OCI-LY7 (cell line): ENCODE data around the gene ARHGAP6. TPM values are rescaled to one million over a fixed set of nuclear protein-coding genes. Genes with fewer than 3 reads are reported as not detected.

Source experiments
- BruUV-seq: library from RNA; stranded (reverse); fragments of 400-500 nt; replicated peaks from 2 replicates; lab custom pipeline; 2021; lab: Mats Ljungman, UMichigan
- CTCF ChIA-PET: fragments of 300-600 bp; sonication (Branson Sonifier 250); formaldehyde crosslinking; loops from one replicate; lab custom pipeline; 2022; ENCODE audit warnings: antibody characterized with exemption; ENCODE audit not compliant: unreplicated experiment; lab: Charles Lee
- POLR2A ChIA-PET: fragments of 300-600 bp; sonication (Branson Sonifier 250); formaldehyde crosslinking; loops from one replicate; lab custom pipeline; 2022; ENCODE audit warnings: antibody characterized with exemption; lab: Charles Lee
- DNase-seq: peaks from one replicate; pipeline ENCODE4 v3.0.0-alpha.2; 2015; ENCODE audit warnings: low spot score
- H2AFZ ChIP-seq: fragments of 200-600 bp; sonication (generic), shearing (Covaris generic); 2 replicates; pipeline ENCODE4 v1.6.1; 2014; ENCODE audit warnings: mild to moderate bottlenecking, antibody characterized with exemption, low read length, moderate library complexity
- H3K27ac ChIP-seq: fragments of 200-600 bp; sonication (generic); 2 replicates; pipeline ENCODE4 v1.5.1; 2014; ENCODE audit warnings: mixed run types, low read depth, mild to moderate bottlenecking, moderate library complexity, low read length, inconsistent platforms; ENCODE audit not compliant: poor library complexity, severe bottlenecking
- H3K36me3 ChIP-seq: fragments of 200-600 bp; sonication (generic); 2 replicates; pipeline ENCODE4 v1.6.1; 2014; ENCODE audit warnings: mild to moderate bottlenecking, antibody characterized with exemption, low read length, moderate library complexity, mixed read lengths; ENCODE audit not compliant: insufficient read depth
- H3K4me1 ChIP-seq: fragments of 200-600 bp; sonication (generic); 2 replicates; pipeline ENCODE4 v1.5.1; 2014; ENCODE audit warnings: mild to moderate bottlenecking, low read length; ENCODE audit not compliant: insufficient read depth, poor library complexity, severe bottlenecking
- H3K4me2 ChIP-seq: fragments of 200-600 bp; sonication (generic); 2 replicates; pipeline ENCODE4 v1.6.1; 2014; ENCODE audit warnings: mild to moderate bottlenecking, low read length
- H3K4me3 ChIP-seq: fragments of 200-600 bp; sonication (generic); 2 replicates; pipeline ENCODE4 v1.5.1; 2014; ENCODE audit warnings: mild to moderate bottlenecking, low read depth, low read length; ENCODE audit not compliant: poor library complexity, severe bottlenecking
- H3K79me2 ChIP-seq: fragments of 200-600 bp; sonication (generic); 2 replicates; pipeline ENCODE4 v1.6.1; 2016; ENCODE audit warnings: low read depth, mild to moderate bottlenecking, low read length, moderate library complexity, mixed read lengths; ENCODE audit not compliant: insufficient read depth
- H3K9me2 ChIP-seq: fragments of 200-600 bp; sonication (generic); 2 replicates; pipeline ENCODE4 v1.6.1; 2016; ENCODE audit warnings: mild to moderate bottlenecking, low read length, mixed read lengths; ENCODE audit not compliant: insufficient read depth
- H3K9me3 ChIP-seq: fragments of 200-600 bp; sonication (generic); 2 replicates; pipeline ENCODE4 v1.6.1; 2014; ENCODE audit warnings: mild to moderate bottlenecking, mixed run types, low read length, mixed read lengths
- H4K20me1 ChIP-seq: fragments of 200-600 bp; sonication (generic); 2 replicates; pipeline ENCODE4 v1.6.1; 2014; ENCODE audit warnings: mild to moderate bottlenecking, antibody characterized with exemption, low read length, moderate library complexity, mixed read lengths; ENCODE audit not compliant: insufficient read depth
- CTCF ChIP-seq: fragments of 200-600 bp; sonication (generic); conservative IDR thresholded peaks from 2 replicates; pipeline ENCODE4 v1.5.1; 2014; ENCODE audit warnings: mild to moderate bottlenecking, antibody characterized with exemption, low read length, moderate library complexity, mixed read lengths
- EZH2phosphoT487 ChIP-seq: fragments of 200-600 bp; sonication (generic); IDR thresholded peaks from 2 replicates; pipeline ENCODE4 v1.6.1; 2018; ENCODE audit warnings: low read depth, borderline replicate concordance, mild to moderate bottlenecking, mixed run types, antibody characterized with exemption, low read length, moderate library complexity, mixed read lengths
- intact Hi-C: fragments of 100-400 bp; cut with micrococcal nuclease; formaldehyde crosslinking; loops from one replicate; pipeline ENCODE4 v1.10.0; 2022; ENCODE audit not compliant: unreplicated experiment
- total RNA-seq, 2 experiments: library from RNA; depleted of rRNA in 1 of 2; stranded (reverse); fragments of >200 nt in 1 of 2; shearing (Covaris generic) in 1 of 2; gene quantifications; 2 replicates each; pipeline ENCODE4 v1.2.3, GENCODE V29; 2014 to 2022

The ARHGAP6 gene
- total RNA-seq, 2 experiments from 2014 or later, result not detected

- CTCF ChIA-PET, result no interaction called here
Measured at GRCh38 chrX:11109968-11110367, 555.8 kb downstream of the ARHGAP6 start.

GRCh38 chrX:11108253-11108941 is 557.3 kb downstream of the ARHGAP6 start:
- Histone ChIP-seq H3K4me3 (no peak overlapping the region), H4K20me1 (peaks cover 4% of the 10 kb centered on the region), H3K4me2 (no peak overlapping the region), H3K9me2 (no peaks in the 10 kb centered on the region), H3K9me3 (0 out of 2 replicates have a peak, but pooled peaks cover 5% of the 10 kb centered on the region), H3K27ac (no peak overlapping the region), H3K36me3 (peaks cover 12% of the 10 kb centered on the region), H3K79me2 (peaks cover 35% of the 10 kb centered on the region; the same call in 1 of the 2 replicates), H2AFZ (no peak overlapping the region), H3K4me1 (peaks cover 17% of the 10 kb centered on the region)
- no peak for TF ChIP-seq EZH2phosphoT487
- CTCF ChIA-PET, result no interaction called here
- intact Hi-C loops, result no loop called here
- DNase-seq, result no peak
- POLR2A ChIA-PET, result no interaction called here
- BruUV-seq, result no TSS peak

More at GRCh38 chrX:11109968-11110367, 555.8 kb downstream of the ARHGAP6 start:
- Histone ChIP-seq H4K20me1 (peaks cover 14% of the 10 kb centered on the region), H3K9me2 (no peaks in the 10 kb centered on the region), H3K4me1 (peaks cover 26% of the 10 kb centered on the region), H3K27ac (no peak overlapping the region), H3K9me3 (0 out of 2 replicates have a peak, but pooled peaks cover 5% of the 10 kb centered on the region), H3K36me3 (peaks cover 25% of the 10 kb centered on the region), H2AFZ (no peak overlapping the region; the same call in 1 of the 2 replicates), H3K4me2 (peak overlapping the region; percentile 93), H3K4me3 (peak overlapping the region; percentile 95), H3K79me2 (peaks cover 50% of the 10 kb centered on the region)
- TF ChIP-seq EZH2phosphoT487 (no peak), CTCF (no peak)
- intact Hi-C loops, result loop anchor here (10.0 kb wide), 1 partner anchor 255 kb away; no protein-coding TSS in a partner anchor
- no peak for DNase-seq
- BruUV-seq, result no TSS peak
- POLR2A ChIA-PET, result no interaction called here

DNA sequence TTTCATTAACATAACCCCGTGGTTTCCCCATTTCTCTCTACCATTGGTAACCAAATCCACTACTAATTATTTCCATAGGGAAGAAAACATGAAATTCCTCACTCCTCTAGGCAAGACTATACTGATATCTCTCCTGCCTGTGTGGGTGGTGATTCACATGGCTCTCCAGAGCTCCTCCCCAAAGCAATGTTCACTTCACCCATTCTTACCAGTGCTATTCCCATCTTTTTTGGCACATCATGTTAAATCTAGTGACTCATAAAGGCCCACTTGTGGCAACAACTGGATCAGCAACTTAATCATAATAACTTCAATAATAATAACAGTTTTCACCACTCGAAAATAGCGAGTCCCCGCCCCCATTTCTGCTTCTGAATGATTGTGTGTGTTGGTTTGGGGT is 560.6 kb downstream of the ARHGAP6 start:
- Histone ChIP-seq H3K4me1 (no peaks in the 10 kb centered on the region), H3K9me3 (0 out of 2 replicates have a peak, but pooled peaks cover 5% of the 10 kb centered on the region), H3K36me3 (peaks cover 5% of the 10 kb centered on the region; the same call in 1 of the 2 replicates), H3K4me2 (no peak overlapping the region), H2AFZ (no peak overlapping the region), H4K20me1 (no peaks in the 10 kb centered on the region), H3K27ac (no peak overlapping the region), H3K79me2 (peaks cover 5% of the 10 kb centered on the region; the same call in 1 of the 2 replicates), H3K4me3 (no peak overlapping the region), H3K9me2 (no peaks in the 10 kb centered on the region)
- ChIA-PET CTCF (no interaction called here), POLR2A (interaction anchor here (0.8 kb wide), 1 partner anchor 12 kb away, joined by 3 read pairs; no protein-coding TSS in a partner anchor)
- DNase-seq, result no peak
- BruUV-seq, result no TSS peak
- TF ChIP-seq CTCF (no peak), EZH2phosphoT487 (no peak)
- intact Hi-C loops, result no loop called here
